CD4-positive, alpha-beta T cell treated with Interleukin-2 at 100 ng/mL for 4 hours (primary cell): Measurements from ENCODE around the gene CCDC186.

Experiments
- DNase-seq: peaks from one replicate; pipeline ENCODE4 v3.0.0-alpha.2; 2020; ENCODE audit warnings: low spot score

The CCDC186 gene

GRCh38 chr10:114110174-114110972, 63.6 kb downstream of the CCDC186 start:
- no peak for DNase-seq

GRCh38 chr10:114103284-114103683, 70.7 kb downstream of the CCDC186 start:
- peak; percentile 43 for DNase-seq

- DNase-seq = no peak
Observed at GRCh38 chr10:114102256-114102655, 71.7 kb downstream of the CCDC186 start.

- DNase-seq = no peak
Observed at GRCh38 chr10:114100848-114101741, 72.9 kb downstream of the CCDC186 start.

GRCh38 chr10:114096864-114097263, 77.1 kb downstream of the CCDC186 start:
- DNase-seq = no peak

GRCh38 chr10:114095559-114096337, 78.3 kb downstream of the CCDC186 start:
- peak; percentile 18 for DNase-seq

GRCh38 chr10:114094795-114095194, 79.2 kb downstream of the CCDC186 start:
- DNase-seq = no peak

GRCh38 chr10:114087655-114088054, 86.3 kb downstream of the CCDC186 start:
- DNase-seq = no peak

GRCh38 chr10:114087255-114087654, 86.7 kb downstream of the CCDC186 start:
- DNase-seq = no peak

GRCh38 chr10:114084215-114084614, 89.8 kb downstream of the CCDC186 start:
- DNase-seq = no peak

GRCh38 chr10:114083040-114083439, 91.0 kb downstream of the CCDC186 start:
- DNase-seq = no peak

- no peak for DNase-seq
Observed at GRCh38 chr10:114081911-114082583, 92.0 kb downstream of the CCDC186 start.

- no peak for DNase-seq
Observed at GRCh38 chr10:114079421-114079820, 94.6 kb downstream of the CCDC186 start.

- DNase-seq = no peak
Observed at GRCh38 chr10:114078346-114078745, 95.7 kb downstream of the CCDC186 start.

- no peak for DNase-seq
Observed at GRCh38 chr10:114077815-114078219, 96.2 kb downstream of the CCDC186 start.

- no peak for DNase-seq
Observed at GRCh38 chr10:114077347-114077746, 96.7 kb downstream of the CCDC186 start.

GRCh38 chr10:114075093-114075492, 98.9 kb downstream of the CCDC186 start:
- no peak for DNase-seq

GRCh38 chr10:114073395-114074186, 100.4 kb downstream of the CCDC186 start:
- no peak for DNase-seq

GRCh38 chr10:114071178-114071577, 102.8 kb downstream of the CCDC186 start:
- no peak for DNase-seq
